HepG2 (cell line): ENCODE results near the gene NKAIN4. TPM values are rescaled to one million over a fixed set of nuclear protein-coding genes. Genes with fewer than 3 reads are reported as not detected.

Source experiments
- CCDC6 ChIP-seq: sonication (generic); formaldehyde crosslinking; IDR thresholded peaks from 2 replicates; pipeline ENCODE4 v1.8.1; 2022; ENCODE audit warnings: mild to moderate bottlenecking, missing genetic modification reagents, moderate library complexity
- ESRRA ChIP-seq: sonication (generic); formaldehyde crosslinking; IDR thresholded peaks from 2 replicates; pipeline ENCODE4 v1.5.1; 2020; ENCODE audit warnings: mild to moderate bottlenecking, low read depth, missing genetic modification reagents
- EZH2 ChIP-seq: conservative IDR thresholded peaks from 2 replicates; pipeline ENCODE4 v1.6.1; 2012; ENCODE audit warnings: mild to moderate bottlenecking, low read depth, low read length, moderate library complexity
- FOXO1 ChIP-seq: sonication (generic); formaldehyde crosslinking; IDR thresholded peaks from 2 replicates; pipeline ENCODE4 v1.4.0; 2020; ENCODE audit warnings: missing genetic modification reagents
- GATAD2A ChIP-seq: IDR thresholded peaks from 2 replicates; pipeline ENCODE4 v1.6.1; 2016
- NCOA2 ChIP-seq: sonication (generic); formaldehyde crosslinking; IDR thresholded peaks from 2 replicates; pipeline ENCODE4 v1.8.0; 2022; ENCODE audit warnings: inconsistent platforms
- NR2C2 ChIP-seq: sonication (generic); formaldehyde crosslinking; IDR thresholded peaks from 2 replicates; pipeline ENCODE4 v1.4.0; 2020; ENCODE audit warnings: missing genetic modification reagents, mild to moderate bottlenecking, moderate library complexity, borderline replicate concordance
- NR2F6 ChIP-seq, 2 experiments: IDR thresholded peaks; 2 replicates each; pipeline ENCODE4 v1.6.1; 2016; ENCODE audit warnings: antibody characterized with exemption in 1 of 2, mild to moderate bottlenecking in 1 of 2
- PPARG ChIP-seq: conservative IDR thresholded peaks from 2 replicates; pipeline ENCODE4 v1.6.1; 2016; ENCODE audit warnings: missing biosample characterization, missing genetic modification reagents
- RARG ChIP-seq: sonication (generic); formaldehyde crosslinking; IDR thresholded peaks from 2 replicates; pipeline ENCODE4 v1.4.0; 2020; ENCODE audit warnings: low read depth, mild to moderate bottlenecking, missing genetic modification reagents
- SPEN ChIP-seq: sonication (generic); formaldehyde crosslinking; IDR thresholded peaks from 2 replicates; pipeline ENCODE4 v1.5.1; 2020; ENCODE audit warnings: low read depth, mild to moderate bottlenecking, missing genetic modification reagents
- ZBTB7B ChIP-seq: sonication (generic); formaldehyde crosslinking; IDR thresholded peaks from 2 replicates; pipeline ENCODE4 v1.4.0; 2020; ENCODE audit warnings: missing genetic modification reagents
- ZBTB8A ChIP-seq: sonication (generic); formaldehyde crosslinking; IDR thresholded peaks from 2 replicates; pipeline ENCODE4 v1.4.0; 2020; ENCODE audit warnings: mild to moderate bottlenecking, low read depth, missing genetic modification reagents, borderline replicate concordance
- ZNF496 ChIP-seq: sonication (generic); formaldehyde crosslinking; IDR thresholded peaks from 2 replicates; pipeline ENCODE4 v1.8.1; 2023; ENCODE audit warnings: mild to moderate bottlenecking, moderate library complexity, missing genetic modification reagents; ENCODE audit not compliant: insufficient replicate concordance
- ZNF546 ChIP-seq: sonication (generic); formaldehyde crosslinking; conservative IDR thresholded peaks from 2 replicates; pipeline ENCODE4 v1.8.1; 2023; ENCODE audit warnings: mild to moderate bottlenecking, missing genetic modification reagents
- polyA plus RNA-seq, 8 experiments: library from polyadenylated mRNA; depleted of rRNA in 3 of 8; stranded (reverse) in 7 of 8; unstranded in 1 of 8; fragments of >200 nt; fragmentation: Illumina TruSeq in 4 of 8; extraction: Trizol in 4 of 8; gene quantifications; 2 replicates each; pipeline versions ENCODE4 v1.2.1 to v1.2.3, GENCODE V29; 2011 to 2016; ENCODE audit warnings: low read depth in 4 of 8, missing spikeins in 1 of 8, mixed read lengths in 1 of 8; ENCODE audit not compliant: insufficient read depth in 1 of 8
- total RNA-seq, 5 experiments: library from RNA; depleted of rRNA; stranded (reverse); fragments of >200 nt; fragmentation: Illumina TruSeq; extraction: Trizol; gene quantifications; 2 replicates each; pipeline ENCODE4 v1.2.3, GENCODE V29; 2016; ENCODE audit warnings: low read depth in 1 of 5
- TF ChIP-seq, protein P1 (sequence below): IDR thresholded peaks from 2 replicates; pipeline ENCODE4 v1.6.1; 2018; ENCODE audit warnings: missing genetic modification reagents
- TF ChIP-seq, protein P2 (sequence below): IDR thresholded peaks from 2 replicates; pipeline ENCODE4 v1.4.0; 2020; ENCODE audit warnings: mild to moderate bottlenecking, missing genetic modification reagents
- TF ChIP-seq, protein P3 (sequence below): sonication (generic); formaldehyde crosslinking; IDR thresholded peaks from 2 replicates; pipeline ENCODE4 v1.4.0; 2020; ENCODE audit warnings: missing genetic modification reagents, borderline replicate concordance
- TF ChIP-seq, protein P4 (sequence below): sonication (generic); formaldehyde crosslinking; IDR thresholded peaks from 2 replicates; pipeline ENCODE4 v1.5.0; 2020; ENCODE audit warnings: missing genetic modification reagents, mild to moderate bottlenecking, borderline replicate concordance

Gene NKAIN4
- total and polyA plus RNA-seq, 2 of the 13 experiments (the other 11 are each of a cell fraction or from before 2014, with no cell fraction given), result not detected

DNA sequence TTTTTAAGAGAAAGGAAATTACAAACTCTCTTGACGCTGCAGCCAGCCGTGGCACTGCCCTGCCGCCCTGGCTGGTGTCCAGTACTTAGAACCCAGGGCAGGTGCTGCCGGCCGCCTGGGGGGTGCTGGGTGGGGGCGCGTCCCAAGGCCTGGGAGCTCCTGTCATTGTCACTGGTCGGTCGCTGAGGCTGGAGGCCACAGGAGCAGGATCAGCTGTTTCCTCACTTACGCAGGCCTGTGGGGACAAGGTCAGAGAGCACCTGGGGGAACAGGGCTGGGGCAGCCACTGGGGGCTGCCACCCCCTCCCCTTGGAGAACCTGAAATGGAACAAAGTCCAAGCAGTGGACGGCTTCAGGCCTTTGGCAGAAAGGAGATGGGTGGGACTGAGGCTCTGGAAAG lies 13.0 kb downstream of the NKAIN4 start (continued):
- no peak for TF ChIP-seq ZBTB8A
- TF ChIP-seq NR2F6 (IDR thresholded peaks at IDR 0.05), result peak; percentile 62
- peak; percentile 62; the same call in 1 of the 2 replicates for TF ChIP-seq NR2F6 (CRISPR knock-in tag; IDR thresholded peaks at IDR 0.05)
- no peak for TF ChIP-seq NCOA2 (CRISPR knock-in tag)
- TF ChIP-seq PPARG (CRISPR knock-in tag), result peak; percentile 51; the same call in 1 of the 2 replicates
- no peak for TF ChIP-seq RARG (CRISPR knock-in tag)
- TF ChIP-seq ESRRA (CRISPR knock-in tag), result 0 out of 2 replicates have a peak, but pooled peaks have one; percentile 36
- 0 out of 2 replicates have a peak, but pooled peaks have one; percentile 35 for TF ChIP-seq EZH2
- TF ChIP-seq, protein P1, sequence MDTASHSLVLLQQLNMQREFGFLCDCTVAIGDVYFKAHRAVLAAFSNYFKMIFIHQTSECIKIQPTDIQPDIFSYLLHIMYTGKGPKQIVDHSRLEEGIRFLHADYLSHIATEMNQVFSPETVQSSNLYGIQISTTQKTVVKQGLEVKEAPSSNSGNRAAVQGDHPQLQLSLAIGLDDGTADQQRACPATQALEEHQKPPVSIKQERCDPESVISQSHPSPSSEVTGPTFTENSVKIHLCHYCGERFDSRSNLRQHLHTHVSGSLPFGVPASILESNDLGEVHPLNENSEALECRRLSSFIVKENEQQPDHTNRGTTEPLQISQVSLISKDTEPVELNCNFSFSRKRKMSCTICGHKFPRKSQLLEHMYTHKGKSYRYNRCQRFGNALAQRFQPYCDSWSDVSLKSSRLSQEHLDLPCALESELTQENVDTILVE (CRISPR knock-in tag), result no peak
- TF ChIP-seq SPEN (CRISPR knock-in tag), result 0 out of 2 replicates have a peak, but pooled peaks have one; percentile 34
- TF ChIP-seq ZNF496 (CRISPR knock-in tag), result no peak
- TF ChIP-seq, protein P2, sequence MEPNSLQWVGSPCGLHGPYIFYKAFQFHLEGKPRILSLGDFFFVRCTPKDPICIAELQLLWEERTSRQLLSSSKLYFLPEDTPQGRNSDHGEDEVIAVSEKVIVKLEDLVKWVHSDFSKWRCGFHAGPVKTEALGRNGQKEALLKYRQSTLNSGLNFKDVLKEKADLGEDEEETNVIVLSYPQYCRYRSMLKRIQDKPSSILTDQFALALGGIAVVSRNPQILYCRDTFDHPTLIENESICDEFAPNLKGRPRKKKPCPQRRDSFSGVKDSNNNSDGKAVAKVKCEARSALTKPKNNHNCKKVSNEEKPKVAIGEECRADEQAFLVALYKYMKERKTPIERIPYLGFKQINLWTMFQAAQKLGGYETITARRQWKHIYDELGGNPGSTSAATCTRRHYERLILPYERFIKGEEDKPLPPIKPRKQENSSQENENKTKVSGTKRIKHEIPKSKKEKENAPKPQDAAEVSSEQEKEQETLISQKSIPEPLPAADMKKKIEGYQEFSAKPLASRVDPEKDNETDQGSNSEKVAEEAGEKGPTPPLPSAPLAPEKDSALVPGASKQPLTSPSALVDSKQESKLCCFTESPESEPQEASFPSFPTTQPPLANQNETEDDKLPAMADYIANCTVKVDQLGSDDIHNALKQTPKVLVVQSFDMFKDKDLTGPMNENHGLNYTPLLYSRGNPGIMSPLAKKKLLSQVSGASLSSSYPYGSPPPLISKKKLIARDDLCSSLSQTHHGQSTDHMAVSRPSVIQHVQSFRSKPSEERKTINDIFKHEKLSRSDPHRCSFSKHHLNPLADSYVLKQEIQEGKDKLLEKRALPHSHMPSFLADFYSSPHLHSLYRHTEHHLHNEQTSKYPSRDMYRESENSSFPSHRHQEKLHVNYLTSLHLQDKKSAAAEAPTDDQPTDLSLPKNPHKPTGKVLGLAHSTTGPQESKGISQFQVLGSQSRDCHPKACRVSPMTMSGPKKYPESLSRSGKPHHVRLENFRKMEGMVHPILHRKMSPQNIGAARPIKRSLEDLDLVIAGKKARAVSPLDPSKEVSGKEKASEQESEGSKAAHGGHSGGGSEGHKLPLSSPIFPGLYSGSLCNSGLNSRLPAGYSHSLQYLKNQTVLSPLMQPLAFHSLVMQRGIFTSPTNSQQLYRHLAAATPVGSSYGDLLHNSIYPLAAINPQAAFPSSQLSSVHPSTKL (CRISPR knock-in tag), result peak; percentile 41
- peak; percentile 29; the same call in 1 of the 2 replicates for TF ChIP-seq FOXO1
- peak; percentile 51; the same call in 1 of the 2 replicates for TF ChIP-seq NR2C2
- 0 out of 2 replicates have a peak, but pooled peaks have one; percentile 53 for TF ChIP-seq ZNF546 (CRISPR knock-in tag)
- 0 out of 2 replicates have a peak, but pooled peaks have one; percentile 27 for TF ChIP-seq ZBTB7B (CRISPR knock-in tag)
- peak; percentile 39; the same call in 1 of the 2 replicates for TF ChIP-seq GATAD2A
- TF ChIP-seq, protein P3, sequence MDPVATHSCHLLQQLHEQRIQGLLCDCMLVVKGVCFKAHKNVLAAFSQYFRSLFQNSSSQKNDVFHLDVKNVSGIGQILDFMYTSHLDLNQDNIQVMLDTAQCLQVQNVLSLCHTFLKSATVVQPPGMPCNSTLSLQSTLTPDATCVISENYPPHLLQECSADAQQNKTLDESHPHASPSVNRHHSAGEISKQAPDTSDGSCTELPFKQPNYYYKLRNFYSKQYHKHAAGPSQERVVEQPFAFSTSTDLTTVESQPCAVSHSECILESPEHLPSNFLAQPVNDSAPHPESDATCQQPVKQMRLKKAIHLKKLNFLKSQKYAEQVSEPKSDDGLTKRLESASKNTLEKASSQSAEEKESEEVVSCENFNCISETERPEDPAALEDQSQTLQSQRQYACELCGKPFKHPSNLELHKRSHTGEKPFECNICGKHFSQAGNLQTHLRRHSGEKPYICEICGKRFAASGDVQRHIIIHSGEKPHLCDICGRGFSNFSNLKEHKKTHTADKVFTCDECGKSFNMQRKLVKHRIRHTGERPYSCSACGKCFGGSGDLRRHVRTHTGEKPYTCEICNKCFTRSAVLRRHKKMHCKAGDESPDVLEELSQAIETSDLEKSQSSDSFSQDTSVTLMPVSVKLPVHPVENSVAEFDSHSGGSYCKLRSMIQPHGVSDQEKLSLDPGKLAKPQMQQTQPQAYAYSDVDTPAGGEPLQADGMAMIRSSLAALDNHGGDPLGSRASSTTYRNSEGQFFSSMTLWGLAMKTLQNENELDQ (CRISPR knock-in tag), result no peak
- TF ChIP-seq, protein P4, sequence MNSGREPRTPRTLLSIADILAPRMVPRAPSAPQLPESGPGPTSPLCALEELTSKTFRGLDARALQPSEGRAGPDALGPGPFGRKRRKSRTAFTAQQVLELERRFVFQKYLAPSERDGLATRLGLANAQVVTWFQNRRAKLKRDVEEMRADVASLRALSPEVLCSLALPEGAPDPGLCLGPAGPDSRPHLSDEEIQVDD (CRISPR knock-in tag), result no peak
- no peak for TF ChIP-seq CCDC6 (CRISPR knock-in tag)
